PC-3 (cell line): Measurements from ENCODE around the gene TMEM127. TPM values are rescaled to one million over a fixed set of nuclear protein-coding genes. Genes with fewer than 3 reads are reported as not detected.

Source experiments
- ATAC-seq: fragments of 200-7000 bp; cut with Tn5 transposase; 2 replicates; pipeline ENCODE4 v1.9.1; 2020; ENCODE audit warnings: mild to moderate bottlenecking, moderate library complexity
- BruUV-seq: library from RNA; stranded (reverse); fragments of 400-500 nt; replicated peaks from 2 replicates; lab custom pipeline; 2021; lab: Mats Ljungman, UMichigan
- CTCF ChIA-PET: fragments of 300-600 bp; sonication (Branson Sonifier 250); formaldehyde crosslinking; loops from one replicate; lab custom pipeline; 2022; ENCODE audit warnings: antibody characterized with exemption; lab: Charles Lee
- POLR2A ChIA-PET: fragments of 300-600 bp; sonication (Branson Sonifier 250); formaldehyde crosslinking; loops from one replicate; lab custom pipeline; 2022; ENCODE audit warnings: antibody characterized with exemption; ENCODE audit not compliant: unreplicated experiment; lab: Charles Lee
- DNase-seq: peaks from one replicate; pipeline ENCODE4 v3.0.0-alpha.2; 2015
- H2AFZ ChIP-seq: fragments of 300-600 bp; sonication (generic); 2 replicates; pipeline ENCODE4 v1.6.0; 2016; ENCODE audit warnings: antibody characterized with exemption, low read length
- H3F3A ChIP-seq: fragments of 300-600 bp; sonication (generic); one replicate; pipeline ENCODE4 v1.6.0; 2017; ENCODE audit warnings: antibody characterized with exemption, low read length, control low read depth, mild to moderate bottlenecking; ENCODE audit not compliant: unreplicated experiment
- H3K27ac ChIP-seq: fragments of 300-600 bp; sonication (generic); 2 replicates; pipeline ENCODE4 v1.5.1; 2016; ENCODE audit warnings: mild to moderate bottlenecking, low read length
- H3K27me3 ChIP-seq: fragments of 300-600 bp; sonication (generic); 2 replicates; pipeline ENCODE4 v1.6.1; 2016; ENCODE audit warnings: low read length, mixed read lengths
- H3K36me3 ChIP-seq: fragments of 300-600 bp; sonication (generic); 2 replicates; pipeline ENCODE4 v1.6.1; 2016; ENCODE audit warnings: low read depth, mixed run types, low read length, mixed read lengths
- H3K4me1 ChIP-seq: fragments of 300-600 bp; sonication (generic); 2 replicates; pipeline ENCODE4 v1.5.1; 2016; ENCODE audit warnings: low read length; ENCODE audit not compliant: insufficient read depth
- H3K4me2 ChIP-seq: fragments of 300-600 bp; sonication (generic); 2 replicates; pipeline ENCODE4 v1.6.0; 2016; ENCODE audit warnings: low read length
- H3K4me3 ChIP-seq: fragments of 300-600 bp; sonication (generic); 2 replicates; pipeline ENCODE4 v1.5.1; 2016; ENCODE audit warnings: mild to moderate bottlenecking, low read length, mixed read lengths
- H3K79me2 ChIP-seq: fragments of 300-600 bp; sonication (generic); 2 replicates; pipeline ENCODE4 v1.6.1; 2017; ENCODE audit warnings: low read length, mixed read lengths
- H3K9ac ChIP-seq: fragments of 300-600 bp; sonication (generic); 2 replicates; pipeline ENCODE4 v1.6.0; 2016; ENCODE audit warnings: mild to moderate bottlenecking, low read length
- H3K9me2 ChIP-seq: fragments of 300-600 bp; sonication (generic); replicated peaks from 2 replicates; pipeline ENCODE4 v1.6.1; 2016; ENCODE audit warnings: mixed run types, low read length, mixed read lengths
- H3K9me3 ChIP-seq: fragments of 300-600 bp; sonication (generic); 2 replicates; pipeline ENCODE4 v1.6.1; 2016; ENCODE audit warnings: low read length, mixed read lengths
- H4K20me1 ChIP-seq: fragments of 300-600 bp; sonication (generic); 2 replicates; pipeline ENCODE4 v1.6.1; 2016; ENCODE audit warnings: low read length, mixed read lengths
- EZH2 ChIP-seq: fragments of 300-600 bp; sonication (generic); IDR thresholded peaks from one replicate; pipeline ENCODE4 v1.6.1; 2017; ENCODE audit warnings: antibody characterized with exemption, mild to moderate bottlenecking, low read length; ENCODE audit not compliant: unreplicated experiment
- EZH2phosphoT487 ChIP-seq: fragments of 300-600 bp; sonication (generic); IDR thresholded peaks from 2 replicates; pipeline ENCODE4 v1.6.1; 2018; ENCODE audit warnings: mild to moderate bottlenecking, antibody characterized with exemption, low read length, borderline replicate concordance
- intact Hi-C: fragments of 100-400 bp; cut with micrococcal nuclease; formaldehyde crosslinking; loops from 2 replicates; pipeline ENCODE4 v1.9.0; 2023
- total RNA-seq: library from RNA; depleted of rRNA; stranded (reverse); fragments of >200 nt; gene quantifications from 2 replicates; pipeline ENCODE4 v1.2.3, GENCODE V29; 2014
- TF ChIP-seq, protein P1 (sequence below): fragments of 300-600 bp; sonication (generic); conservative IDR thresholded peaks from 2 replicates; pipeline ENCODE4 v1.5.1; 2017; ENCODE audit warnings: antibody characterized with exemption, low read depth, mild to moderate bottlenecking, low read length

The TMEM127 gene
- total RNA-seq, 1 experiment from 2014 or later, result 31.9 TPM

DNA sequence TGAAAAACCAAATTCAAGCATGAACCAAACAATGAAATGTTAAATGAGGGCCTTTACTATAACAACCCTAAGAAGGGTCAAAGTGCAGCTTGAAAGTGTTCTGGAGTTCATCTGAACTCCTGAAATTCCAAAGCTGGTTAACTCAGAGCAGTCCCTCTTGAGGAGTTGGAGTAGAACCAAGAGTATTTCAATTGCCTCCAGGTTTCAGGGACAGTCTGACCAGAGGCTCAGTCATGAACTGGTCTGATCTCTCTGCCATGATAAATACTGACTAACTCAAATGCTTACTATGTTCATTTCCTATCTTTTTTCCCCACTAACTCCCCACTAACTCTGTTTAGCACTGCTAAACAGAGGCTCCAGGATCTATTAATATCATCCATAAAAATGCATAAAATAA, 59.9 kb downstream of the TMEM127 start:
- TF ChIP-seq, protein P1, sequence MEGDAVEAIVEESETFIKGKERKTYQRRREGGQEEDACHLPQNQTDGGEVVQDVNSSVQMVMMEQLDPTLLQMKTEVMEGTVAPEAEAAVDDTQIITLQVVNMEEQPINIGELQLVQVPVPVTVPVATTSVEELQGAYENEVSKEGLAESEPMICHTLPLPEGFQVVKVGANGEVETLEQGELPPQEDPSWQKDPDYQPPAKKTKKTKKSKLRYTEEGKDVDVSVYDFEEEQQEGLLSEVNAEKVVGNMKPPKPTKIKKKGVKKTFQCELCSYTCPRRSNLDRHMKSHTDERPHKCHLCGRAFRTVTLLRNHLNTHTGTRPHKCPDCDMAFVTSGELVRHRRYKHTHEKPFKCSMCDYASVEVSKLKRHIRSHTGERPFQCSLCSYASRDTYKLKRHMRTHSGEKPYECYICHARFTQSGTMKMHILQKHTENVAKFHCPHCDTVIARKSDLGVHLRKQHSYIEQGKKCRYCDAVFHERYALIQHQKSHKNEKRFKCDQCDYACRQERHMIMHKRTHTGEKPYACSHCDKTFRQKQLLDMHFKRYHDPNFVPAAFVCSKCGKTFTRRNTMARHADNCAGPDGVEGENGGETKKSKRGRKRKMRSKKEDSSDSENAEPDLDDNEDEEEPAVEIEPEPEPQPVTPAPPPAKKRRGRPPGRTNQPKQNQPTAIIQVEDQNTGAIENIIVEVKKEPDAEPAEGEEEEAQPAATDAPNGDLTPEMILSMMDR, result no peak
- TF ChIP-seq EZH2 (no peak), EZH2phosphoT487 (no peak)
- Histone ChIP-seq H3F3A (no peaks in the 10 kb centered on the region), H3K9me2 (no peaks in the 10 kb centered on the region), H3K79me2 (peaks cover 92% of the 10 kb centered on the region), H3K27ac (peak overlapping the region; percentile 35), H4K20me1 (peaks cover 64% of the 10 kb centered on the region), H3K9ac (0 out of 2 replicates have a peak overlapping the region, but pooled peaks have one; percentile 1), H3K4me3 (peak overlapping the region; percentile 75), H3K4me2 (peak overlapping the region; percentile 90), H3K36me3 (peaks cover 6% of the 10 kb centered on the region; the same call in 1 of the 2 replicates), H3K27me3 (no peaks in the 10 kb centered on the region), H2AFZ (no peak overlapping the region), H3K9me3 (no peaks in the 10 kb centered on the region), H3K4me1 (peaks cover 25% of the 10 kb centered on the region)
- ChIA-PET CTCF (interaction anchor here (1.5 kb wide), 1 partner anchor 32 kb away, joined by 7 read pairs; no protein-coding TSS in a partner anchor), POLR2A (interaction anchor here (0.5 kb wide), 1 partner anchor 25 kb away, joined by 10 read pairs; no protein-coding TSS in a partner anchor)
- DNase-seq (peak; percentile 78), ATAC-seq (peak; percentile 2)
- BruUV-seq, result no TSS peak
- intact Hi-C loops, result no loop called here

DNA sequence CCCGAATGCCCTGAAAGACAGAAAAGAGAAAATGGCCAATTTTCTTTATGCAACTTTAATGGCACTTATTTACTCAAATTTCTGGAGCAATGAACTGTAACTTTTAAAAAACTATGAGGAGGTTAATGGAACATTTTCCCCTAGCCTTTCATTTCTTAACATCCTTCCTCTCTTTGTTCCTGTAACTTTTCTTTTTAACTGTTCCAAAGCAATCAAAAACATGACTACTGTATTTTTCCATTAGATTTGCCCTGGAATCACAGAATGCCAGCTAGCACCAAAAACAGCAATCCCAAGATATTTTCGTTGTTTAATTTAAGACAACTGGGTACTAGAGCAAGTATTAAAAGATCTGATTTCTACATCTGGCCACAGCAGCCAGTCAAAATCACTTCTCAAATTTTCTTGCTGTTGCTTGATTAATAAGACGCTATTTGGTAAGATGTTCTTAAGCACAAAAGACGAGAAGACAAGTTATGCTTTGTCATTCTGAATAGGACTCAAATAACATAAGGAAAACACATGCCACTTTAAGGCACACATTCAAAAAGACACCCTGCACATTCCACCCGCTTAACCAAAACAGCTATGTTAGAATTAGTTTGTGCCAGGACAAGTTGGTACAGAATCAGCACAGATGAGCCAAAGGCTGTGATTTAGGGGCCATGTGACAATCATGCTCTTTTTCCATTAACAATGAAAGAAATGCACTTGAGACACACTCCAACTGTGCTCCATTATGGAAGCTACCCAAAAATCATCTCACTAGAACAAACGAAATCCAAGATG, 60.8 kb downstream of the TMEM127 start:
- BruUV-seq, result no TSS peak
- H2AFZ ChIP-seq, result no peak overlapping the region
- H3K79me2 ChIP-seq, result peaks cover 97% of the 10 kb centered on the region
- 0 out of 2 replicates have a peak overlapping the region, but pooled peaks have one; percentile 19 for H3K27ac ChIP-seq
- H3K4me1 ChIP-seq, result peaks cover 23% of the 10 kb centered on the region
- no peaks in the 10 kb centered on the region for H3K27me3 ChIP-seq
- DNase-seq, result no peak
- no peak for ATAC-seq
- H3F3A ChIP-seq, result no peaks in the 10 kb centered on the region
- peak overlapping the region; percentile 75 for H3K4me3 ChIP-seq
- H4K20me1 ChIP-seq, result peaks cover 70% of the 10 kb centered on the region
- H3K9ac ChIP-seq, result 0 out of 2 replicates have a peak overlapping the region, but pooled peaks have one; percentile 7
- H3K36me3 ChIP-seq, result peaks cover 6% of the 10 kb centered on the region; the same call in 1 of the 2 replicates
- no peaks in the 10 kb centered on the region for H3K9me2 ChIP-seq
- intact Hi-C loops, result no loop called here
- H3K4me2 ChIP-seq, result peak overlapping the region; percentile 90
- ChIA-PET POLR2A (no interaction called here), CTCF (interaction anchor here (1.5 kb wide), 1 partner anchor 31 kb away, joined by 7 read pairs; no protein-coding TSS in a partner anchor)
- H3K9me3 ChIP-seq, result no peaks in the 10 kb centered on the region
- no peak for TF ChIP-seq EZH2
- no peak for TF ChIP-seq EZH2phosphoT487
- TF ChIP-seq, protein P1, result no peak
